Activated CD4-positive, alpha-beta memory T cell treated with anti-CD3 and anti-CD28 coated beads, Interleukin-2, amount 10 ng/mL, durations not matched to agents 7 days and 5 days (primary cell): ENCODE measurements around the gene IL16. TPM values are rescaled to one million over a fixed set of nuclear protein-coding genes. Genes with fewer than 3 reads are reported as not detected.

Source experiments
- CTCF ChIA-PET: fragments of 350-600 bp; sonication (Branson Sonifier 250); formaldehyde crosslinking; loops from one replicate; lab custom pipeline; 2021; ENCODE audit warnings: antibody characterized with exemption, inconsistent platforms; lab: Charles Lee
- POLR2A ChIA-PET: fragments of 350-600 bp; sonication (Branson Sonifier 250); formaldehyde crosslinking; loops from one replicate; lab custom pipeline; 2021; ENCODE audit warnings: antibody characterized with exemption; lab: Charles Lee
- DNase-seq: peaks from one replicate; pipeline ENCODE4 v3.0.0-alpha.2; 2020
- H3K27ac Mint-ChIP-seq: one replicate; pipeline ENCODE4 v1.8.0; 2021; ENCODE audit warnings: mild to moderate bottlenecking, mixed read lengths
- H3K27me3 Mint-ChIP-seq: one replicate; pipeline ENCODE4 v1.8.0; 2021; ENCODE audit warnings: mixed read lengths
- H3K36me3 Mint-ChIP-seq: one replicate; pipeline ENCODE4 v1.8.0; 2021; ENCODE audit warnings: low read depth, mixed read lengths
- H3K4me1 Mint-ChIP-seq: one replicate; pipeline ENCODE4 v1.8.0; 2021; ENCODE audit warnings: mixed read lengths
- H3K4me3 Mint-ChIP-seq: one replicate; pipeline ENCODE4 v1.8.0; 2021; ENCODE audit warnings: mild to moderate bottlenecking, mixed read lengths
- H3K9me3 Mint-ChIP-seq: one replicate; pipeline ENCODE4 v1.8.0; 2021; ENCODE audit warnings: mixed read lengths
- total RNA-seq, 2 experiments: library from RNA; stranded (reverse); gene quantifications; one replicate each; pipeline ENCODE4 v1.2.3, GENCODE V29; 2021

Gene IL16
- total RNA-seq, 2 experiments from 2014 or later: 196 to 200 TPM

DNA sequence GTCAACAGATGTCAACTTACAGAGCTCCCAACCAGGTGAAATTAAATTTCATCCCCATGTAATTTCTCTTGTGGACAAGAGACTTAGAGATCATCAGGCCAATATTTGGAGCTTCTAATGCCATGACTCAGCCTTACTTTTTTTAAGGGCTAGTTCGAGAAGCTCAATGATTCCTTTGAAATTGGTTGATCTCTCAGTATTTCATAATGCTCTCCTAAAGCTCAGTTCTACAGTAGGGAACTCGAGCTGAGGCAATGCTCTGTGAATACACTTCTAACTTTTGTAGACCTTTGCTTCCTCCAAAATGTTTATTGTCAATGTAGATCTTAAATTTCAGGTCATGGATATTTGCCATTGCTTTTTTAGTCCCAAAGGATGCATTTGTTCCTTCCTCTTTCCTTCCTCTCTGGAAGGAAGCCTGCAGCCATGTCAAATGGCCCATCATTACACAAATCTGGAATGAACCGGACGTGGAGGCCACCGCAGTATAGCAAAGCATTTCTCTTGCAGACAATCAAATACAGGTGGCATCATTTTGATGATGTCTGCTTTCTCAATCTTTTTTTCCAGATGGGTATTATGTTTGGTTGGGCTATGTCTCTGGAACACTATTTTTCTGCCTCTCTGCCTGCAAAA, 98.9 kb downstream of the IL16 start:
- peaks cover 46% of the 10 kb centered on the region for H3K36me3 Mint-ChIP-seq
- H3K9me3 Mint-ChIP-seq: no peaks in the 10 kb centered on the region
- H3K4me3 Mint-ChIP-seq: peak overlapping the region; percentile 98
- CTCF ChIA-PET: interaction anchor here (1.2 to 2.5 kb wide), 5 partner anchors 8 to 294 kb away, joined by 3 to 11 read pairs (median 7); partner anchors contain the start of gene STARD5
- no peaks in the 10 kb centered on the region for H3K27me3 Mint-ChIP-seq
- peaks cover 62% of the 10 kb centered on the region for H3K4me1 Mint-ChIP-seq
- H3K27ac Mint-ChIP-seq: peak overlapping the region; percentile 96
- no peak for DNase-seq
- POLR2A ChIA-PET: interaction anchor here (1.1 to 5.9 kb wide), 5 partner anchors 8 to 296 kb away, joined by 4 to 48 read pairs (median 31); partner anchors contain the start of gene TLNRD1

- Mint-ChIP-seq H3K36me3 (peaks cover 52% of the 10 kb centered on the region), H3K9me3 (no peaks in the 10 kb centered on the region), H3K27me3 (no peaks in the 10 kb centered on the region), H3K4me3 (peak overlapping the region; percentile 98), H3K4me1 (peaks cover 64% of the 10 kb centered on the region), H3K27ac (peak overlapping the region; percentile 96)
- CTCF ChIA-PET: interaction anchor here (1.0 to 2.3 kb wide), 8 partner anchors 9 to 295 kb away, joined by 3 to 8 read pairs (median 6); partner anchors contain the start of gene STARD5
- DNase-seq: no peak
- POLR2A ChIA-PET: interaction anchor here (0.7 to 5.9 kb wide), 13 partner anchors 9 to 308 kb away, joined by 3 to 40 read pairs (median 4); partner anchors contain the start of genes STARD5 and TLNRD1
Measured at GRCh38 chr15:81296186-81296585, 99.5 kb downstream of the IL16 start.

DNA sequence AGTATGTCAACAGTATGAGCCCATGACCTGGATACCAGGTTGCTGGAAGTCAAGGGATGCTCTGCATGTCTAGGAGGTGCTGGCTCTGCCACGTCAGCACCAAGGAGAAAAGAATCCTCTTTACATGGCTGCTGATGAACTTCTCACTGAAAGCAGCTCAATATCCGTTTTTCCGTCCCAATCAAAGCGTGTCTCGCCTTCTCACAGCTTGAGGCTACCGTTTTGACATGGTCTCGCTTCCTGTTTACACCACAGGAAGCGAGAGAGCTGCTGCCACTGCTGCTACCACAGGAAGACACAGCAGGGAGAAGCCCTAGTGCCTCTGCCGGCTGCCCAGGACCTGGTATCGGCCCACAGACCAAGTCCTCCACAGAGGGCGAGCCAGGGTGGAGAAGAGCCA, 100.0 kb downstream of the IL16 start:
- peak; percentile 87 for DNase-seq
- H3K4me3 Mint-ChIP-seq: peak overlapping the region; percentile 98
- H3K27ac Mint-ChIP-seq: peak overlapping the region; percentile 96
- ChIA-PET CTCF (interaction anchor here (1.0 to 2.3 kb wide), 8 partner anchors 9 to 295 kb away, joined by 3 to 8 read pairs (median 6); partner anchors contain the start of gene STARD5), POLR2A (interaction anchor here (0.6 to 5.9 kb wide), 13 partner anchors 9 to 308 kb away, joined by 3 to 40 read pairs (median 4); partner anchors contain the start of genes STARD5 and TLNRD1)
- H3K4me1 Mint-ChIP-seq: peaks cover 64% of the 10 kb centered on the region
- H3K27me3 Mint-ChIP-seq: no peaks in the 10 kb centered on the region
- no peaks in the 10 kb centered on the region for H3K9me3 Mint-ChIP-seq
- H3K36me3 Mint-ChIP-seq: peaks cover 57% of the 10 kb centered on the region

- H3K27me3 Mint-ChIP-seq: no peaks in the 10 kb centered on the region
- peak overlapping the region; percentile 98 for H3K4me3 Mint-ChIP-seq
- H3K36me3 Mint-ChIP-seq: peaks cover 62% of the 10 kb centered on the region
- H3K27ac Mint-ChIP-seq: peak overlapping the region; percentile 96
- ChIA-PET CTCF (interaction anchor here (1.0 to 2.3 kb wide), 8 partner anchors 10 to 296 kb away, joined by 3 to 8 read pairs (median 6); partner anchors contain the start of gene STARD5), POLR2A (interaction anchor here (0.6 to 5.9 kb wide), 13 partner anchors 8 to 309 kb away, joined by 3 to 40 read pairs (median 4); partner anchors contain the start of genes STARD5 and TLNRD1)
- H3K4me1 Mint-ChIP-seq: peaks cover 64% of the 10 kb centered on the region
- no peaks in the 10 kb centered on the region for H3K9me3 Mint-ChIP-seq
- DNase-seq: no peak
Measured at GRCh38 chr15:81297147-81297572, 100.5 kb downstream of the IL16 start.

DNA sequence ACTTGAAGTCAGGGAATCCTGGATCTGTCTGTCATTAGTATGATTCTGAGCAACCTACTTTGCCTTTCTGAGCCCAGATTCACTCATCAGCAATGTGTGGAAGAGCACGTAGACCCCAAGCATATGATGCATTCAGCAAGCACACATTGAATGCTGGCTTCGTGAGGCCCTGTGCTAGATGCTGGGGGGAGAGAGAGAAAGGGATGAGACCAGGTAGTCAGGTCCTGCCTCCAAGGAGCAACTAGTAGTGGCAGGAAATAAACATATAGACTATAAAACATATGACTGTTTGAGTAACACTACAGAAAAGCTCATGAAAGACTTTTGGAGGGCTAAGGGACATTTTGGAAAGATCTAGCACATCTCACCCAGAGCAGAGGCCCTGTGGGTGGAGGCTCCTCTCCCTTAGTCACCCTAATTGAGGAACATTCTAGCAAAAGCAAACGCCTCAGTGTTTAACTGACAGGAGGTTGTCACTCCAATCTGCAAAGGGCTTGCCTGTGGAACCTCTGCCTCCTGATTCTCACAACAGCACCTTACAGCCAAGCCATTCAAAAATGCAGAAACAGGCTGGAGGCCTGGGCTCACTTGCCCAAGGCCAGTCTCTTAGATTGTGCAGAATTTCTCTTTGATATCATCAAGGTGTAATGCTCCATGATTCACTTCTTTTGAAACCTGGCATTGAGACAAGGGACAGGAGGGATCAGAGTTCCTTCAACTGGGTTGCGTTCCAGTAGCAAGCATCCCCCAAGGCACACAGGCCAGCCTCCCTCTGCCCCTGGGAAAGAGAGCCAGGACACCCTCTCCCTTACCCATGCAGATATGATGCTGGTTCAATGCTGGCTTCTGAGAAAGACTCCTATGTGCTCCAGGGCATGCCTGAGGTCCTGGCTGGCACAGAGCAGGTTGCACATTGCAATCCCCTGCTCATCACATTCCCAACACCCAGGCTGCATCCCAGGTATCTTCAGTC, 101.2 kb downstream of the IL16 start:
- CTCF ChIA-PET: interaction anchor here (0.6 to 5.5 kb wide), 4 partner anchors 23 to 32 kb away, joined by 3 to 35 read pairs (median 19); partner anchors contain the start of gene STARD5
- no peaks in the 10 kb centered on the region for H3K9me3 Mint-ChIP-seq
- POLR2A ChIA-PET: interaction anchor here (0.6 to 4.7 kb wide), 8 partner anchors 8 to 110 kb away, joined by 3 to 35 read pairs (median 4); partner anchors contain the start of gene STARD5
- peaks cover 64% of the 10 kb centered on the region for H3K4me1 Mint-ChIP-seq
- peaks cover 69% of the 10 kb centered on the region for H3K36me3 Mint-ChIP-seq
- no peak for DNase-seq
- H3K27me3 Mint-ChIP-seq: no peaks in the 10 kb centered on the region
- H3K4me3 Mint-ChIP-seq: peak overlapping the region; percentile 98
- H3K27ac Mint-ChIP-seq: peak overlapping the region; percentile 96

DNA sequence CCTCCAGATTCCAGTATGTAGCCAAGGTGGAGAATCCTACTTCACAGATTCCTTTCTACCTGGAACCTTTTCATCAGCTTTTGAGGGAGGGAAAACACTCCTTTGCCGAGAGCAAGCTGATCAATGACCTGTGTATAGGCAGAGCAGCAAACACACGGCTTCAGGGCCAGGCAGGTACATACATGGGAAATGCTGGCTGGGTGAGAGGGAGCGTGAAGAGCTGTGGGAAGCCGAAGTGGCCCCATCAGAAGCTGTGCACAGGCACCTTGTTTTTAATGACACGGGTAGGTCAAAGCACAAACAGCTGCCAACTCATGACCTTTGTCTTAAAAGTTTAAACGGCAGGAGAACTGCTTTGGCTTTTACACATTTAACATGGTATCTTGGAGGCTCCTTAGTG, 101.9 kb downstream of the IL16 start:
- Mint-ChIP-seq H3K4me1 (peaks cover 64% of the 10 kb centered on the region), H3K27ac (peak overlapping the region; percentile 96), H3K36me3 (peaks cover 76% of the 10 kb centered on the region), H3K4me3 (peak overlapping the region; percentile 98), H3K27me3 (no peaks in the 10 kb centered on the region), H3K9me3 (no peaks in the 10 kb centered on the region)
- DNase-seq: no peak
- ChIA-PET CTCF (interaction anchor here (0.7 to 5.5 kb wide), 4 partner anchors 9 to 33 kb away, joined by 3 to 35 read pairs (median 18); no protein-coding TSS in a partner anchor), POLR2A (interaction anchor here (1.0 to 5.2 kb wide), 6 partner anchors 8 to 109 kb away, joined by 3 to 35 read pairs (median 4); no protein-coding TSS in a partner anchor)

DNA sequence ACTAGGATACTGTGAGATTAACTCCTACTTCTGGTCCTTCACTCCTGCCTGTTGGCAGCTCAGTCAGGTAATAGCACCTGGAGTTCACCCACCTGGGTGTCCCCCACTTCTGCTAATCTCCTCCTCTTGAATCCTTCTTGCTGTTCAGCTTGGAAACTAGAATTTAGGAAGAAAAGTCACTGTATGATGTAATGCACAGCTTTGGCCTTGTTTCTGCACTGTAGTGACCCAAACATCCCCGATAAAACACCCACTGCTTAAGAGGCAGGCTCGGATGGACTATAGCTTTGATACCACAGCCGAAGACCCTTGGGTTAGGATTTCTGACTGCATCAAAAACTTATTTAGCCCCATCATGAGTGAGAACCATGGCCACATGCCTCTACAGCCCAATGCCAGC, 102.5 kb downstream of the IL16 start:
- H3K27me3 Mint-ChIP-seq: no peaks in the 10 kb centered on the region
- DNase-seq: no peak
- H3K4me3 Mint-ChIP-seq: peak overlapping the region; percentile 98
- peaks cover 64% of the 10 kb centered on the region for H3K4me1 Mint-ChIP-seq
- H3K36me3 Mint-ChIP-seq: peaks cover 82% of the 10 kb centered on the region
- no peaks in the 10 kb centered on the region for H3K9me3 Mint-ChIP-seq
- H3K27ac Mint-ChIP-seq: peak overlapping the region; percentile 96
- CTCF ChIA-PET: interaction anchor here (0.7 to 5.5 kb wide), 4 partner anchors 9 to 33 kb away, joined by 3 to 35 read pairs (median 18); no protein-coding TSS in a partner anchor
- POLR2A ChIA-PET: interaction anchor here (1.0 to 5.2 kb wide), 5 partner anchors 9 to 19 kb away, joined by 3 to 35 read pairs (median 5); no protein-coding TSS in a partner anchor

DNA sequence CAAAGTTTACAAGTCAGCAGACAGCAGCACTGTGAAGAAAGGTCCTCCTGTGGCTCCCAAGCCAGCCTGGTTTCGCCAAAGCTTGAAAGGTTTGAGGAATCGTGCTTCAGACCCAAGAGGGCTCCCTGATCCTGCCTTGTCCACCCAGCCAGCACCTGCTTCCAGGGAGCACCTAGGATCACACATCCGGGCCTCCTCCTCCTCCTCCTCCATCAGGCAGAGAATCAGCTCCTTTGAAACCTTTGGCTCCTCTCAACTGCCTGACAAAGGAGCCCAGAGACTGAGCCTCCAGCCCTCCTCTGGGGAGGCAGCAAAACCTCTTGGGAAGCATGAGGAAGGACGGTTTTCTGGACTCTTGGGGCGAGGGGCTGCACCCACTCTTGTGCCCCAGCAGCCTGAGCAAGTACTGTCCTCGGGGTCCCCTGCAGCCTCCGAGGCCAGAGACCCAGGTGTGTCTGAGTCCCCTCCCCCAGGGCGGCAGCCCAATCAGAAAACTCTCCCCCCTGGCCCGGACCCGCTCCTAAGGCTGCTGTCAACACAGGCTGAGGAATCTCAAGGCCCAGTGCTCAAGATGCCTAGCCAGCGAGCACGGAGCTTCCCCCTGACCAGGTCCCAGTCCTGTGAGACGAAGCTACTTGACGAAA, 103.1 kb downstream of the IL16 start:
- POLR2A ChIA-PET: interaction anchor here (1.0 to 5.2 kb wide), 5 partner anchors 8 to 20 kb away, joined by 3 to 35 read pairs (median 5); no protein-coding TSS in a partner anchor

DNA sequence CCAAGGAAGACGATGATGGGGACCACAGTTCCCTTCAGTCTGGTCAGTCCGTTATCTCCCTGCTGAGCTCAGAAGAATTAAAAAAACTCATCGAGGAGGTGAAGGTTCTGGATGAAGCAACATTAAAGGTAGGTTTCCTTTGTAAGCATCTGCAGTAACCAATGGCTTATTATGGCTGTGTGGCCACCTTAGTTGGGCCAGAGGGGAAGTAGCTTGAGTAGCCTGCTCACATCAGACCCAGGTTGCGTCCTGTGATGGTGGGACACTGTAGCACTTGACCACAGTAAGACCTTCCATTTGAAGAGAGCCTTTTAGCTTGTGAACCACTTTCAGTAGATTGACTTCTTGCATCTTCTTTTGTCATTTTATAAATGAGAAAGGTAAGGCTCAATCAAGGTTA, 104.7 kb downstream of the IL16 start:
- CTCF ChIA-PET: interaction anchor here (1.0 to 5.5 kb wide), 7 partner anchors 9 to 98 kb away, joined by 3 to 35 read pairs (median 7); partner anchors contain the start of gene STARD5
- Mint-ChIP-seq H3K36me3 (peaks cover 97% of the 10 kb centered on the region), H3K27me3 (no peaks in the 10 kb centered on the region), H3K9me3 (no peaks in the 10 kb centered on the region), H3K27ac (peak overlapping the region; percentile 78), H3K4me1 (peaks cover 59% of the 10 kb centered on the region), H3K4me3 (peak overlapping the region; percentile 98)
- no peak for DNase-seq
- POLR2A ChIA-PET: interaction anchor here (1.3 to 5.2 kb wide), 7 partner anchors 8 to 300 kb away, joined by 3 to 48 read pairs (median 10); partner anchors contain the start of gene STARD5

More for the DNA sequence above, 103.1 kb downstream of the IL16 start:
- CTCF ChIA-PET: interaction anchor here (1.0 to 5.5 kb wide), 4 partner anchors 9 to 37 kb away, joined by 3 to 35 read pairs (median 18); no protein-coding TSS in a partner anchor
- H3K4me3 Mint-ChIP-seq: peak overlapping the region; percentile 98
- H3K9me3 Mint-ChIP-seq: no peaks in the 10 kb centered on the region
- peak overlapping the region; percentile 96 for H3K27ac Mint-ChIP-seq
- H3K4me1 Mint-ChIP-seq: peaks cover 64% of the 10 kb centered on the region
- H3K36me3 Mint-ChIP-seq: peaks cover 87% of the 10 kb centered on the region
- no peaks in the 10 kb centered on the region for H3K27me3 Mint-ChIP-seq
- DNase-seq: no peak

DNA sequence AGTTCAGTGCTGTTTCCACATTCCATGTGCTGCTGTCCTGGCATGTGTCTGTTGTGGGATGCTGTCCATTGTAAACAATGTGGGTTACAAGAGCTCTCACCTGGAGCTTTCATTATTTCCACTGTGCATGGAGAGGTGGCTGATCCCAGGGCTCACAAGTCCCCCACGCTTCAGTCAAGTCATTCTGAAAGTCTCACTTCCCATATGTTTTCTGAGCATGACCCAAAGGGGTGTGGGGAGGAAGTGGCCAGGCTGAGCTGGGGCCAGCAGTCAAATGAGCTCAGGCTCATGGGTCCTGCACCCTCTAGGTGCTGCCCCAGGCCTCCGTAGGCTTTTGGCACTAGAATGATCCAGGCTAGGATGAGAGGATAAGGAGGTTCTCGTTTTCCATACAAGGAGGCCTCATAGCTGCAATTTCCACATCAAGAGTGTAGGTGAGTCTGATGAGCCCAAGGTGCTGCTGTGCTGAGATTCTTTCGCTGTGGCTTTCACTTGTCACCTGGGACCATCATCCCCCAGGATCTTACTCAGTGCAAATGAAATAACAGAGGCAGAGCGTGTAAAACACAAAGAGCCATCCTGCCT, 105.2 kb downstream of the IL16 start:
- H3K36me3 Mint-ChIP-seq: peaks cover 98% of the 10 kb centered on the region
- ChIA-PET POLR2A (interaction anchor here (1.3 to 5.2 kb wide), 7 partner anchors 8 to 300 kb away, joined by 3 to 48 read pairs (median 10); partner anchors contain the start of gene STARD5), CTCF (interaction anchor here (0.7 to 5.5 kb wide), 8 partner anchors 9 to 311 kb away, joined by 3 to 35 read pairs (median 6); partner anchors contain the start of gene STARD5)
- H3K27ac Mint-ChIP-seq: peak overlapping the region; percentile 78
- H3K4me3 Mint-ChIP-seq: peak overlapping the region; percentile 98
- no peaks in the 10 kb centered on the region for H3K9me3 Mint-ChIP-seq
- H3K4me1 Mint-ChIP-seq: peaks cover 58% of the 10 kb centered on the region
- H3K27me3 Mint-ChIP-seq: no peaks in the 10 kb centered on the region
- peak; percentile 60 for DNase-seq
